H1 (cell line): ENCODE results near the gene GPR35. TPM values are rescaled to one million over a fixed set of nuclear protein-coding genes. Genes with fewer than 3 reads are reported as not detected.

ENCODE experiments used
- ATF2 ChIP-seq: IDR thresholded peaks from 2 replicates; pipeline ENCODE4 v1.6.1; 2012; ENCODE audit warnings: low read length, inconsistent platforms
- ATF3 ChIP-seq: IDR thresholded peaks from 2 replicates; pipeline ENCODE4 v1.6.1; 2011; ENCODE audit warnings: low read depth, mild to moderate bottlenecking, low read length; ENCODE audit not compliant: insufficient read depth
- CBX5 ChIP-seq: fragments of 300-800, 300-1000 bp; sonication (generic); IDR thresholded peaks from 2 replicates; pipeline ENCODE4 v1.7.1; 2016; ENCODE audit warnings: antibody characterized with exemption, low read length, low read depth
- CBX8 ChIP-seq: fragments of 300-800, 300-1000 bp; sonication (generic); IDR thresholded peaks from 2 replicates; pipeline ENCODE4 v1.7.1; 2016; ENCODE audit warnings: low read depth, low read length, borderline replicate concordance
- CHD1 ChIP-seq: IDR thresholded peaks from 2 replicates; pipeline ENCODE4 v1.6.1; 2012; ENCODE audit warnings: low read depth, low read length, improper control_type of control experiment
- CHD2 ChIP-seq: IDR thresholded peaks from 2 replicates; pipeline ENCODE4 v1.6.1; 2012; ENCODE audit warnings: low read length, improper control_type of control experiment
- CREB1 ChIP-seq: IDR thresholded peaks from 2 replicates; pipeline ENCODE4 v1.6.1; 2012; ENCODE audit warnings: inconsistent platforms
- EP300 ChIP-seq, 2 experiments: IDR thresholded peaks; 1 replicate in 1 of 2; 2 replicates in 1 of 2; pipeline ENCODE4 v1.6.1; 2011 to 2012; ENCODE audit warnings: low read depth in 2 of 2, low read length in 2 of 2, mild to moderate bottlenecking in 2 of 2, borderline replicate concordance in 1 of 2, inconsistent platforms in 1 of 2, moderate library complexity in 1 of 2
- FOSL1 ChIP-seq: IDR thresholded peaks from 2 replicates; pipeline ENCODE4 v1.6.1; 2011; ENCODE audit warnings: mild to moderate bottlenecking, low read depth, low read length, moderate library complexity; ENCODE audit not compliant: insufficient read depth
- GABPA ChIP-seq: IDR thresholded peaks from 2 replicates; pipeline ENCODE4 v1.6.1; 2011; ENCODE audit warnings: mild to moderate bottlenecking, low read length, moderate library complexity, borderline replicate concordance; ENCODE audit not compliant: insufficient read depth
- HDAC6 ChIP-seq: IDR thresholded peaks from one replicate; pipeline ENCODE4 v1.7.1; 2012; ENCODE audit warnings: low read depth, mild to moderate bottlenecking, inconsistent platforms, low read length, moderate library complexity
- KDM4A ChIP-seq: IDR thresholded peaks from one replicate; pipeline ENCODE4 v1.7.1; 2012; ENCODE audit warnings: low read depth, mild to moderate bottlenecking, moderate library complexity, low read length, inconsistent platforms; ENCODE audit not compliant: severe bottlenecking
- PHF8 ChIP-seq: fragments of 200-600 bp; sonication (generic); conservative IDR thresholded peaks from 2 replicates; pipeline ENCODE4 v1.7.1; 2012; ENCODE audit warnings: low read depth, mild to moderate bottlenecking, inconsistent platforms, low read length, moderate library complexity
- POU5F1 ChIP-seq: IDR thresholded peaks from 2 replicates; pipeline ENCODE4 v1.6.1; 2011; ENCODE audit warnings: low read depth, mild to moderate bottlenecking, low read length, moderate library complexity
- RNF2 ChIP-seq: fragments of 200-900, 300-1000 bp; sonication (generic); IDR thresholded peaks from 2 replicates; pipeline ENCODE4 v1.7.1; 2016; ENCODE audit warnings: borderline replicate concordance, low read depth, mild to moderate bottlenecking, antibody characterized with exemption, low read length; ENCODE audit not compliant: poor library complexity, severe bottlenecking; ENCODE audit errors: missing control alignments
- RXRA ChIP-seq: IDR thresholded peaks from 2 replicates; pipeline ENCODE4 v1.6.1; 2011; ENCODE audit warnings: low read depth, mild to moderate bottlenecking, low read length, moderate library complexity; ENCODE audit not compliant: insufficient read depth
- SIN3A ChIP-seq, 2 experiments: IDR thresholded peaks in 1 of 2; conservative IDR thresholded peaks in 1 of 2; 2 replicates each; pipeline ENCODE4 v1.6.1; 2011 to 2012; ENCODE audit warnings: low read length in 2 of 2, improper control_type of control experiment in 1 of 2, low read depth in 1 of 2, mild to moderate bottlenecking in 1 of 2
- SP1 ChIP-seq: IDR thresholded peaks from 2 replicates; pipeline ENCODE4 v1.6.1; 2011; ENCODE audit warnings: low read depth, low read length
- SUZ12 ChIP-seq: fragments of 200-600 bp; sonication (generic); IDR thresholded peaks from 2 replicates; pipeline ENCODE4 v1.6.1; 2012; ENCODE audit warnings: mild to moderate bottlenecking, inconsistent platforms, low read length, moderate library complexity, mixed read lengths
- USF2 ChIP-seq: IDR thresholded peaks from 2 replicates; pipeline ENCODE4 v1.6.1; 2011; ENCODE audit warnings: low read length, improper control_type of control experiment
- polyA plus RNA-seq, 7 experiments: library from polyadenylated mRNA; depleted of rRNA in 3 of 7; stranded (reverse) in 5 of 7; unstranded in 2 of 7; fragments of >200 nt in 5 of 7; fragments of 200-250 nt in 2 of 7; gene quantifications; 1 replicate in 5 of 7; 2 replicates in 1 of 7; 4 replicates in 1 of 7; pipeline versions ENCODE4 v1.2.1 to v1.2.3, GENCODE V29; 2011 to 2013; ENCODE audit warnings: missing spikeins in 2 of 7, mixed read lengths in 2 of 7
- total RNA-seq: library from RNA; stranded (reverse); fragmentation: NEBNext Ultra II Directional; extraction: Animal tissue kit (Norgen Biotek cat#: 25700); gene quantifications from 2 replicates; pipeline ENCODE4 v1.2.1, GENCODE V29; 2021

GPR35 gene
- total and polyA plus RNA-seq, 2 of the 8 experiments (the other 6 are each of a cell fraction or from before 2014, with no cell fraction given) = 0.47 TPM; not detected in 1

GRCh38 chr2:240586198-240586918 lies 38.9 kb upstream of the GPR35 start, which contains the start of gene CAPN10 (continued):
- TF ChIP-seq ATF2 = no peak
- TF ChIP-seq PHF8 = peak; percentile 90
- TF ChIP-seq KDM4A = peak; percentile 83
- no peak for TF ChIP-seq SP1
- no peak for TF ChIP-seq EP300 (IDR thresholded peaks at IDR 0.05; ENCODE audit: borderline replicate concordance in 1 of 2, low read depth in 2 of 2, low read length in 2 of 2)
- no peak for TF ChIP-seq CBX8
- TF ChIP-seq CHD1 = no peak
- peak; percentile 94 for TF ChIP-seq USF2
- TF ChIP-seq GABPA = peak; percentile 81; the same call in 1 of the 2 replicates
- peak; percentile 47 to 93; a peak in 2 of 4 replicates for TF ChIP-seq SIN3A (conservative IDR thresholded peaks at IDR 0.05 in 1 of 2, IDR thresholded peaks at IDR 0.05 in 1 of 2; ENCODE audit: low read depth in 1 of 2, low read length in 2 of 2)
- TF ChIP-seq SUZ12 = no peak
- peak; percentile 85 for TF ChIP-seq CREB1
- no peak for TF ChIP-seq CBX5
- TF ChIP-seq FOSL1 = no peak
- TF ChIP-seq POU5F1 = no peak
- TF ChIP-seq RNF2 = no peak
- TF ChIP-seq HDAC6 = no peak
- peak; percentile 48; the same call in 1 of the 2 replicates for TF ChIP-seq CHD2
- TF ChIP-seq ATF3 = peak; percentile 67
- no peak for TF ChIP-seq RXRA
